HG02759 (cell line): ENCODE results near the gene PIK3C2B.

Experiments used
- ATAC-seq: cut with Tn5 transposase; IDR thresholded peaks from one replicate; pipeline ENCODE4 v1.9.1; 2021; ENCODE audit warnings: mild to moderate bottlenecking, moderate library complexity; ENCODE audit not compliant: unreplicated experiment

The PIK3C2B gene

GRCh38 chr1:204445860-204446412, 48.7 kb downstream of the PIK3C2B start:
- peak; percentile 26 for ATAC-seq
